Endothelial cell of umbilical vein (primary cell): Measurements from ENCODE around the gene TTLL13.
"Not testable (repeated sequence)": the region's sequence is repeated elsewhere in the genome, so short reads cannot be mapped to it uniquely, and the experiment has no call there.

ENCODE experiments used
- EZH2 ChIP-seq: IDR thresholded peaks from 2 replicates; pipeline ENCODE4 v1.6.1; 2012; ENCODE audit warnings: borderline replicate concordance, low read depth, mild to moderate bottlenecking, moderate library complexity, low read length, inconsistent platforms; ENCODE audit not compliant: severe bottlenecking
- JUN ChIP-seq: IDR thresholded peaks from 2 replicates; pipeline ENCODE4 v1.6.1; 2011; ENCODE audit warnings: borderline replicate concordance, low read depth; ENCODE audit not compliant: insufficient read length, insufficient read depth
- POLR2A ChIP-seq: IDR thresholded peaks from 2 replicates; pipeline ENCODE4 v1.6.1; 2012; ENCODE audit warnings: low read depth, mild to moderate bottlenecking, control low read depth, low read length
- TF ChIP-seq, protein P1 (sequence below), 2 donors: IDR thresholded peaks; 1 replicate in 1 of 2; 2 replicates in 1 of 2; pipeline ENCODE4 v1.5.1; 2011; ENCODE audit warnings: low read length in 2 of 2, mild to moderate bottlenecking in 2 of 2, moderate library complexity in 2 of 2, control low read depth in 1 of 2, inconsistent platforms in 1 of 2, low read depth in 1 of 2; ENCODE audit not compliant: insufficient read depth in 1 of 2; ENCODE audit errors: extremely low read depth in 1 of 2

DNA sequence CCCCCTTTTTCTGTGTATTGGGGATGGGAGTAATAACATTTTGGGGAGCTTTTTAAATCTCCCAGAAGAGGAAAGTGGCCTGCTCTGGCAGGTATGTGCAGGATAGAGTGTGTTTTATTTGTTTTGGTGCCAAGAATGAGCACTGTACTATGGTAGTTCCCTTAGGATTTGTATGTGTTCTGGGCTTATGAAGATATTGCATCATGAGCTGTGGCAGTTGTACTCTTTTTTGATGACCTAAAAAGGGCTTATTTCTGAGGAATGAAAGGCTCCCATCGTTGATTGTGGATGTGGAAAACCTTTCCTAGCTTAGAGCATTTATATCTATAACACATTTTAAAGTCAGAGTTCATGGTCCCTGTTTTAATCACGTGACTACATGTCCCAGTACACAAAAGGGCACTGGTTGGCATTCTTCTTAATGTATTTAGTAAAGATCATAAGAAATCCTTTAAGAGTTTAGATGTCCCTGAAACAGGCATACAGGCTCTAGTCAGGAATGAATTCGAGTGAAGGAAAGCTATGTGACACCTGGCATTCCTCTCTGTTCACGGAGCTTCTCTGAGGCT, 47.0 kb downstream of the TTLL13 start:
- not testable (repeated sequence) for TF ChIP-seq POLR2A, EZH2, JUN
- TF ChIP-seq, protein P1, sequence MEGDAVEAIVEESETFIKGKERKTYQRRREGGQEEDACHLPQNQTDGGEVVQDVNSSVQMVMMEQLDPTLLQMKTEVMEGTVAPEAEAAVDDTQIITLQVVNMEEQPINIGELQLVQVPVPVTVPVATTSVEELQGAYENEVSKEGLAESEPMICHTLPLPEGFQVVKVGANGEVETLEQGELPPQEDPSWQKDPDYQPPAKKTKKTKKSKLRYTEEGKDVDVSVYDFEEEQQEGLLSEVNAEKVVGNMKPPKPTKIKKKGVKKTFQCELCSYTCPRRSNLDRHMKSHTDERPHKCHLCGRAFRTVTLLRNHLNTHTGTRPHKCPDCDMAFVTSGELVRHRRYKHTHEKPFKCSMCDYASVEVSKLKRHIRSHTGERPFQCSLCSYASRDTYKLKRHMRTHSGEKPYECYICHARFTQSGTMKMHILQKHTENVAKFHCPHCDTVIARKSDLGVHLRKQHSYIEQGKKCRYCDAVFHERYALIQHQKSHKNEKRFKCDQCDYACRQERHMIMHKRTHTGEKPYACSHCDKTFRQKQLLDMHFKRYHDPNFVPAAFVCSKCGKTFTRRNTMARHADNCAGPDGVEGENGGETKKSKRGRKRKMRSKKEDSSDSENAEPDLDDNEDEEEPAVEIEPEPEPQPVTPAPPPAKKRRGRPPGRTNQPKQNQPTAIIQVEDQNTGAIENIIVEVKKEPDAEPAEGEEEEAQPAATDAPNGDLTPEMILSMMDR (IDR thresholded peaks at IDR 0.05; ENCODE audit: extremely low read depth in 1 of 2, insufficient read depth in 1 of 2, low read depth in 1 of 2, low read length in 2 of 2), result not testable (repeated sequence)
